Amniotic stem cell (primary cell): ENCODE data around the gene MGAT4B.

Source experiments
- DNase-seq: peaks from one replicate; lab custom pipeline; 2025; lab: John Stamatoyannopoulos, UW

Gene MGAT4B

GRCh38 chr5:179825655-179826182 is 19.1 kb upstream of the MGAT4B start:
- DNase-seq, result no peak

GRCh38 chr5:179824745-179825112 is 18.1 kb upstream of the MGAT4B start:
- no peak for DNase-seq

GRCh38 chr5:179823937-179824744 is 17.5 kb upstream of the MGAT4B start:
- no peak for DNase-seq

- DNase-seq, result no peak
Measured at GRCh38 chr5:179822444-179822990, 15.9 kb upstream of the MGAT4B start.

GRCh38 chr5:179822059-179822432 is 15.4 kb upstream of the MGAT4B start:
- no peak for DNase-seq

- DNase-seq, result peak; percentile 68
Measured at GRCh38 chr5:179821298-179822058, 14.8 kb upstream of the MGAT4B start.

- peak; percentile 48 for DNase-seq
Measured at GRCh38 chr5:179820483-179821297, 14.0 kb upstream of the MGAT4B start, which contains the start of gene SQSTM1. Gene SQSTM1, plus strand, starts transcription at chr5:179820905. Its CDS starts 32 bp downstream, at chr5:179820937.

GRCh38 chr5:179820127-179820482 is 13.4 kb upstream of the MGAT4B start:
- DNase-seq, result no peak

GRCh38 chr5:179819296-179820126 is 12.8 kb upstream of the MGAT4B start:
- no peak for DNase-seq

GRCh38 chr5:179818746-179819295 is 12.2 kb upstream of the MGAT4B start:
- peak; percentile 78 for DNase-seq

- no peak for DNase-seq
Measured at GRCh38 chr5:179817890-179818745, 11.5 kb upstream of the MGAT4B start.

GRCh38 chr5:179817470-179817840 is 10.8 kb upstream of the MGAT4B start:
- DNase-seq, result no peak

- DNase-seq, result no peak
Measured at GRCh38 chr5:179816796-179817469, 10.3 kb upstream of the MGAT4B start.

- no peak for DNase-seq
Measured at GRCh38 chr5:179816401-179816795, 9.7 kb upstream of the MGAT4B start.

- DNase-seq, result no peak
Measured at GRCh38 chr5:179815491-179816249, 9.0 kb upstream of the MGAT4B start.

GRCh38 chr5:179814090-179814489 is 7.4 kb upstream of the MGAT4B start:
- DNase-seq, result no peak

- DNase-seq, result no peak
Measured at GRCh38 chr5:179812997-179813607, 6.4 kb upstream of the MGAT4B start.
